GM21367 (cell line): ENCODE results near the gene PPM1M.
"Not testable (repeated sequence)": the region's sequence is repeated elsewhere in the genome, so short reads cannot be mapped to it uniquely, and the experiment has no call there.

Experiments used
- ATAC-seq: cut with Tn5 transposase; IDR thresholded peaks from one replicate; pipeline ENCODE4 v1.9.1; 2021; ENCODE audit not compliant: unreplicated experiment

Gene PPM1M

DNA sequence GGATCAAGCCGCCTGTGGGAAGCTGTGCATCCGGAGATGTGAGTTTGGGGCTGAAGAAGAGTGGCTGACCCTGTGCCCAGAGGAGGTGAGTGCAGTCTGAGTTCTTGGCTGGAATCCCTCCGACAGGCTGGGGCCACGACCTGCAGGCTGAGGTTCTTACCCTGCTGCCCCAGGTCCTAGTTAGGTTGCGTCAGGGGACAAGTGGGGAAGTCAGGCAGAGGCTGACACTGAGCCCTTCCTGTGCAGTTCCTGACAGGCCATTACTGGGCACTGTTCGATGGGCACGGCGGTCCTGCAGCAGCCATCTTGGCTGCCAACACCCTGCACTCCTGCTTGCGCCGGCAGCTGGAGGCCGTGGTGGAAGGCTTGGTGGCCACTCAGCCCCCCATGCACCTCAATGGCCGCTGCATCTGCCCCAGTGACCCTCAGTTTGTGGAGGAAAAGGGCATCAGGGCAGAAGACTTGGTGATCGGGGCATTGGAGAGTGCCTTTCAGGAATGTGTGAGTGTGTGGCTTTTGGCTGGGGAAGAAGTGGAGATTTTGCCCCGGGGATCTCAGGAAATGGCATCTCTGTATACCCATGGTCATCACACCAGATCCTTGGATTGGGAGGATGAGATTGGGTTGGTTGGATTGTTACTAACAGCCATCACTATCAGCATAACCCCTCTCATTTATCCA is 1.3 kb downstream of the PPM1M start:
- ATAC-seq = no peak

DNA sequence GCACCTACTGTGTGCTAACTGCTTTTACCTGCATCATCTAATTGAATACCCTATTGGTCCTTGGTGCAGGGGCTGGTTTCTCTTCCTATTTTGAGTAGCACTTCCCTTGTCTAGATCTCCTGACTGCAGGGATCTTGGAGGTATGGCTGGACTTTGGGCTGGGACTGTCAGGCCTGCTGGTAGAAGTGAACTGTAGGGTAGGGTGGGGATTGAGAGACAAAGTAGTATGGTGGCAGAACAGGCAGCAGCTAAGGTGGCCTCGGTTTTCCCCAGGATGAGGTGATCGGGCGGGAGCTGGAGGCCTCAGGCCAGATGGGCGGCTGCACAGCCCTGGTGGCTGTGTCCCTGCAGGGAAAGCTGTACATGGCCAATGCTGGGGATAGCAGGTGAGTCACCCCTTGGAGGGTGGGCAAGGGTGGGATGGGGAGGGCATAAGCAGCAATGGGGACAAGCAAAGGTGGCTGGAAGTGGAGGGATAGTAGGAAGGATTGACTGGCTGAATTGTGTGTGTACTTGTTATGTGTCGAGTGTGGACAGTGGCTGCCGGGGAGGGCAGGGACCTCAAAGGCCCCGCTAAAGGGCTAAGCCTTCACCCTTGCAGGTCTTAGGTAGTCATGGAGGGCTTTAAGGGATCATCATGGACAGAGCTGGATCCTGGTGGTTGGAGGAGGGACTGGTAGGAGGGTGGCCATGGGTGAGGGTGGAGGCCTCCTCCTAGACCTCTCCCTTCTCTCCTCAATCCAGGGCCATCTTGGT is 2.0 kb downstream of the PPM1M start:
- ATAC-seq = no peak

DNA sequence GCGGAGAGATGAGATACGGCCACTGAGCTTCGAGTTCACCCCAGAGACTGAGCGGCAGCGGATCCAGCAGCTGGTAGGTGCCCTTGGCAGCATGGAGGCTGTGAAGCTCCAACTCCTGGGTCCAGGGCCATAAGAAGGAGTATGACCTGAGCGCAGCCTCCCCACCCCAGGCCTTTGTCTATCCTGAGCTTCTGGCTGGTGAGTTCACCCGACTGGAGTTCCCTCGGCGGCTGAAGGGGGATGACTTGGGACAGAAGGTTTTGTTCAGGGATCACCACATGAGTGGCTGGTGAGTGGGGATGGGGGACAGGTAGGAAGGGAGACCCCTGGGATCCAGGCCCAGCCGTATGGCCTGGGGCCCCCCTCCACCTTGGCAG is 2.6 kb downstream of the PPM1M start:
- ATAC-seq = no peak

- no peak for ATAC-seq
Measured at GRCh38 chr3:52248816-52249547, 3.4 kb downstream of the PPM1M start.

DNA sequence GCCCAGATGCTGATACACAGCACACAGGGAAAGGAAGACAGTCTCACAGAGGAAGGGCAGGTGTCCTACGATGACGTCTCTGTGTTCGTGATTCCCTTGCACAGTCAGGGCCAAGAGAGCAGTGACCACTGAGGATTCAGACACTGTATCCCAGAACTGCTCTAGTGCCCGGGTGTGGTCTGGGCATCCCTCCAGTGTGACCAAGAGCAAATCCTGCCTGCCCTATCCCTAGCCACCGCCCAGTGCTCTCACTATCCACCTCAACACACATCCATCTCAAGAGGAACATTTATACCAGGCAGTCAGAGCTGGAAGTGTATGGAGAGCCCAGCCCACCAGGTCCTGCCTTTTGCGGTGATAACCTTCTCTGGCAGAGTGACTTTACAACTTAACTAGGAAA is 4.1 kb downstream of the PPM1M start:
- no peak for ATAC-seq

DNA sequence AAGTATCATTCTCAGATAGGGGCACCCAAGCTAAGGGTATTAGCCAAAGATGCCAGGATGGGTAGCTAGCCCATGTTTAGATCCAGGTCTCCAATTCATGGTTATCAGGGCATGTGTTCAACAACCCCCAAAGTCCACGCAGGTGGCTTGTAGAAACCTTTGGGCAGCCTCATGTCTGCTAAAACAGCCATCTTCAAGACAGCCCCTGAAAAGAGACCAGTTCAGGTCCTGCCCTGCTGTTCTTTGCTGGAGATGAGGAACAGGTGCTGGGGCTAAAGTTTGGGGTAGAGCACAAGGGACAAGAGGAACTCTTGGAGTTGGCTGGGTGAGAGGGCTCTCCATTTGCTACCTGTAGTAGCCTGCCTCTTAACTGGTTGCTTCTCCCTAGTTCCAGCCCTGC is 4.6 kb downstream of the PPM1M start:
- no peak for ATAC-seq

DNA sequence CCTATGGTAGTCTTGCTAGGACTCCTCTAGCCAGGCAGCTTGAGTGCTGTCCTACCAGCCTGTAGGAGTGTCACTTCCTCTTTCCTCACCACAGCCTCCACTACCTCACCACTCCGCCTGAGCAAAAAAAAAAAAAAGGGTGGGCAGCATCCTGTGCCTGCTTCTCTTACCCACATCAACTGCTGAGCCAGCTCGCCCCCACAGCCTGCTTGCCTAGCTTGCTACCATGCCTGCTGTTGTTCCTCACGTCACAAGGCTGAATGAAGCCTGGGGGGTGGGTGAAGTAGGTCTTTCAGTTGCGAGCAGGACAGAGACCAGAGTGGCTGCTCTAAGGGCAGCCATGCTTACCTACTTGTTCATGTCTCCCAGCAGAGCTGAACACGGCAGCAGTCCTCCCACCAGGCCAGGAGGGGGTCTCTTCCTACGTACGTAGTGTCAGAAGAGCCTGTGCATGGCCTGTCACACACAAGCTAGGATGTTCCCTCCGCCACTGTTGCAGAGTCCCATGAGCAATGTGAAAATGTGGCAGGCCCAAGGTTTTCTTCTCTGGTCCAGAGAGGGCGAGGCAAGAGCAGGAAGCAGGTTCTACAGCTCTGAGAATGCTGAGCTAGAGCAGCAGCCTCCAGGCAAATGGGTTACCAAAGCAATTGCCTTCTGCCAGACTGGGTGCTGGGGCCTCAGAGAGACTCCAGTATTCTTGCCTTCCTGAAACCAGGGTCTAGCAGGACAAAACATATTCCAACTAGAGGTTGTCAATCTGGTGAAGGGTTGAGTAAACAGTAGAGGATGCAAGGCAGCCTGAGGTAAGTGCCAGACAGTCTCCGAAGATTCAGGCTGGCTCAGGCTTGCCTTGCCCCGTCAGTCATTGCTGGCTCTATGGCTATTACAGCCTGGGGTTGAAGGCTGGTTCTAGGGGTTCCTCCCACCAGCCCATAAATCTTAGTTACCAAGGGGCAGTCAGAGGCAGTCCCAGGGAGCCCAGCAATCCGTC is 8.1 kb downstream of the PPM1M start:
- peak; percentile 76 for ATAC-seq

GRCh38 chr3:52254608-52255007 is 9.0 kb downstream of the PPM1M start:
- ATAC-seq = no peak

- no peak for ATAC-seq
Measured at GRCh38 chr3:52256159-52256558, 10.6 kb downstream of the PPM1M start.

GRCh38 chr3:52256622-52257021 is 11.1 kb downstream of the PPM1M start:
- no peak for ATAC-seq

GRCh38 chr3:52257911-52258310 is 12.4 kb downstream of the PPM1M start:
- ATAC-seq = no peak

DNA sequence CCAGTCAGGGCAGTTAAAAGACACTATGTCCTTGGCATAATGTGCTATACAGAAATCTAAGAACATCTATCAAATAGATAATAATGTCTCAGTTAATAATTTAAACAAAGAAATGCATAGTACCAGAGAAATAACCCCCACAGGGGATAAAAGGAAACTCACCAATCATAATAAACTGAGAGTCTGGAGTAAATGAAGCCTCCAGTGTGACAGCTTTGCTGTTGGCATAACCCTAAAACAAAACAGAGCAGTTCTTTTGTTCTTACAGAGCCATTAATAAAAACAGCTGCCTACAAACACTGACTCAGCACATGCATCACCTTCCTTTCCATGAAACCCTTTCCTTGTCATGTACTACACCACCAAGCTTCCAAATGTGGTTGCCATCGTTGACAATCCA is 13.5 kb downstream of the PPM1M start:
- no peak for ATAC-seq

GRCh38 chr3:52259448-52259847 is 13.9 kb downstream of the PPM1M start:
- ATAC-seq = no peak

DNA sequence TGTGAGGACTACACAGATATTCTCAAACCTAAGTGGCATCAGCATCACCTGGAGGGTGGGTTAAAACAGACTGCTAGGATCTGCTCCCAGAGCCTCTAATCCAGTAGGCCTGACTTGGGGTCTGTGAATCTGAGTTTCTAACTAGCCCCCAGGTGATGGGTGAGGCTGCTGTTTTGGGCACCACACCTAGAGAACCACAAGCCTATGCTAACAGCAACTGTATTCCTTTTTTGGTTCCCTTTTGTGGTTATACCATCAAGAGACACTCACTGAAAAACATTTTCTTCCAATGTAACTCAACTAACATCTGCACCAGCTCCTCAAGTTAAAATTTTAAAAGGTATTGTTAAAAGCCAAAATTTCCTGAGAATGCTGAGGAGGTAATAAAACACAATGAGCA is 16.9 kb downstream of the PPM1M start:
- no peak for ATAC-seq

- no peak for ATAC-seq
Measured at GRCh38 chr3:52265387-52265786, 19.8 kb downstream of the PPM1M start.

DNA sequence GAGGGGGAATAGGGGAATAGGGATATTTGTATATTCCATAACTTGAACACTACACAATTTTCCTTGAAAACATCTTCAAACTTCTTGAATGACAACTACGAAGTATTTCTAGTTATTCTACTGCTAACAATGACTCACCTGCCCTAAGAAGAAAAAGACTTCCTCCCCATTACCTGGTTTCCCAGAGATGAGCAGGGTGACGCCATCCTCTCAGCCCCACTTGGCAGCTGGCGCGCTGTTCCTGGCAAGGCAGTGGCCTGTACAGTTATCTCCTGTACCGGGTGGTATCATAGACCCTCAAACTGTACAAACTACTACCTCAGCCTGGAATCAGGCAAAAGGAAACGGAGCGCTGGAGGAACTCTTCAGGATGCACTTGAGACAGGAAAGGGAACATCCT is 22.5 kb downstream of the PPM1M start:
- ATAC-seq = no peak

DNA sequence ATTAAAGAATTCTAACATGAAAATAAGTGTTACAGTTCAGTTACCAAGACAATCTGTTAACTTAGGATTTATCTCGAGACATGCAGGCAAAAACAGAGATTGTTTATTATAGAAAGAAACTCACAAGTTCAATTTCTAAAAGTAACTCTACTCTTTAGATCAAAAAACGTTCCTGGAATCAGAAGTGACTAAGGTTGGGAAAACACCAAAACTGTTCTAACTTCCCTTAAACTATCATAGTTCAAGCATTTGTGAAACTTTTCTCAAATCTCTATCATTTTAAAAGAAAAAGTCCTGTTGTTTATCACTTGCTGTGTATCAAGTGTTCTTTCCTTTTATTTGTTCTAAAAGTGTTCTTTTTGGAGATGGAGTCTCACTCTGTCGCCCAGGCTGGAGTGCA is 24.2 kb downstream of the PPM1M start:
- no peak for ATAC-seq

GRCh38 chr3:52270252-52270754 is 24.7 kb downstream of the PPM1M start:
- ATAC-seq = no peak

- not testable (repeated sequence) for ATAC-seq
Measured at GRCh38 chr3:52272172-52272571, 26.6 kb downstream of the PPM1M start.

GRCh38 chr3:52272831-52273230 is 27.3 kb downstream of the PPM1M start:
- no peak for ATAC-seq

DNA sequence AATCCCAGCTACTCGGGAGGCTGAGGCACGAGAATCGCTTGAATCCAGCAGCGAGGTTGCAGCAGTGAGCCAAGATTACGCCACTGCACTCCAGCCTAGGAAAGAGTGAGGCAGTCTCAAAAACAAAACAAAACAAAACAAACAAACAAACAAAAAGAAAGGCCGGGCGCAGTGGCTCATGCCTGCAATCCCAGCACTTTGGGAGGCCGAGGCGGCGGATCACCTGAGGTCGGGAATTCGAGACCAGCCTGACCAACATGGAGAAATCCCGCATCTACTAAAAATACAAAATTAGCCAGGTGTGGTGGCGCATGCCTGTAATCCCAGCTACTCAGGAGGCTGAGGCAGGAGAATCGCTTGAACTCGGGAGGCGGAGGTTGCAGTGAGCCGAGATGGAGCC is 29.2 kb downstream of the PPM1M start:
- not testable (repeated sequence) for ATAC-seq
